ENCODE measurements around the gene WDR33.

Gene WDR33

GRCh38 chr2:127695491-127696472 is 115.2 kb downstream of the WDR33 start:
- no peak for DNase-seq (ENCODE audit: low read depth, low spot score)

- DNase-seq (ENCODE audit: low read depth, low spot score), result no peak
Measured at GRCh38 chr2:127694986-127695385, 116.0 kb downstream of the WDR33 start.

GRCh38 chr2:127690696-127691095 is 120.3 kb downstream of the WDR33 start:
- DNase-seq (ENCODE audit: low read depth, low spot score), result no peak

GRCh38 chr2:127688405-127688804 is 122.6 kb downstream of the WDR33 start:
- no peak for DNase-seq (ENCODE audit: low read depth, low spot score)

- no peak for DNase-seq (ENCODE audit: low read depth, low spot score)
Measured at GRCh38 chr2:127685410-127686080, 125.4 kb downstream of the WDR33 start.

GRCh38 chr2:127683757-127684156 is 127.2 kb downstream of the WDR33 start:
- no peak for DNase-seq (ENCODE audit: low read depth, low spot score)

GRCh38 chr2:127683056-127683455 is 127.9 kb downstream of the WDR33 start:
- DNase-seq (ENCODE audit: low read depth, low spot score), result no peak

- no peak for DNase-seq (ENCODE audit: low read depth, low spot score)
Measured at GRCh38 chr2:127681976-127682857, 128.8 kb downstream of the WDR33 start.

GRCh38 chr2:127681288-127681804 is 129.6 kb downstream of the WDR33 start:
- DNase-seq (ENCODE audit: low read depth, low spot score), result no peak

GRCh38 chr2:127680706-127681287 is 130.2 kb downstream of the WDR33 start:
- DNase-seq (ENCODE audit: low read depth, low spot score), result no peak

GRCh38 chr2:127679680-127680361 is 131.2 kb downstream of the WDR33 start:
- no peak for DNase-seq (ENCODE audit: low read depth, low spot score)

- no peak for DNase-seq (ENCODE audit: low read depth, low spot score)
Measured at GRCh38 chr2:127678991-127679390, 132.0 kb downstream of the WDR33 start.

- no peak for DNase-seq (ENCODE audit: low read depth, low spot score)
Measured at GRCh38 chr2:127678531-127678930, 132.4 kb downstream of the WDR33 start.

GRCh38 chr2:127676906-127677305 is 134.1 kb downstream of the WDR33 start:
- DNase-seq (ENCODE audit: low read depth, low spot score), result no peak

- no peak for DNase-seq (ENCODE audit: low read depth, low spot score)
Measured at GRCh38 chr2:127675331-127676261, 135.4 kb downstream of the WDR33 start, which contains the start of gene LIMS2. Gene LIMS2 (minus strand): TSS chr2:127675530. CDS start chr2:127675024, 506 bp downstream.

GRCh38 chr2:127674241-127675209 is 136.4 kb downstream of the WDR33 start:
- DNase-seq (ENCODE audit: low read depth, low spot score), result no peak

GRCh38 chr2:127673291-127674069 is 137.5 kb downstream of the WDR33 start:
- DNase-seq (ENCODE audit: low read depth, low spot score), result no peak

All from smooth muscle cell of the brain vasculature (primary cell).